HG03045 (cell line): ENCODE data around the gene CYB5D1.
"Not testable (repeated sequence)": the region's sequence is repeated elsewhere in the genome, so short reads cannot be mapped to it uniquely, and the experiment has no call there.

Experiments used
- ATAC-seq: cut with Tn5 transposase; IDR thresholded peaks from one replicate; pipeline ENCODE4 v1.9.1; 2021; ENCODE audit warnings: mild to moderate bottlenecking, moderate library complexity; ENCODE audit not compliant: unreplicated experiment

CYB5D1 gene, protein sequence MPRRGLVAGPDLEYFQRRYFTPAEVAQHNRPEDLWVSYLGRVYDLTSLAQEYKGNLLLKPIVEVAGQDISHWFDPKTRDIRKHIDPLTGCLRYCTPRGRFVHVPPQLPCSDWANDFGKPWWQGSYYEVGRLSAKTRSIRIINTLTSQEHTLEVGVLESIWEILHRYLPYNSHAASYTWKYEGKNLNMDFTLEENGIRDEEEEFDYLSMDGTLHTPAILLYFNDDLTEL

DNA sequence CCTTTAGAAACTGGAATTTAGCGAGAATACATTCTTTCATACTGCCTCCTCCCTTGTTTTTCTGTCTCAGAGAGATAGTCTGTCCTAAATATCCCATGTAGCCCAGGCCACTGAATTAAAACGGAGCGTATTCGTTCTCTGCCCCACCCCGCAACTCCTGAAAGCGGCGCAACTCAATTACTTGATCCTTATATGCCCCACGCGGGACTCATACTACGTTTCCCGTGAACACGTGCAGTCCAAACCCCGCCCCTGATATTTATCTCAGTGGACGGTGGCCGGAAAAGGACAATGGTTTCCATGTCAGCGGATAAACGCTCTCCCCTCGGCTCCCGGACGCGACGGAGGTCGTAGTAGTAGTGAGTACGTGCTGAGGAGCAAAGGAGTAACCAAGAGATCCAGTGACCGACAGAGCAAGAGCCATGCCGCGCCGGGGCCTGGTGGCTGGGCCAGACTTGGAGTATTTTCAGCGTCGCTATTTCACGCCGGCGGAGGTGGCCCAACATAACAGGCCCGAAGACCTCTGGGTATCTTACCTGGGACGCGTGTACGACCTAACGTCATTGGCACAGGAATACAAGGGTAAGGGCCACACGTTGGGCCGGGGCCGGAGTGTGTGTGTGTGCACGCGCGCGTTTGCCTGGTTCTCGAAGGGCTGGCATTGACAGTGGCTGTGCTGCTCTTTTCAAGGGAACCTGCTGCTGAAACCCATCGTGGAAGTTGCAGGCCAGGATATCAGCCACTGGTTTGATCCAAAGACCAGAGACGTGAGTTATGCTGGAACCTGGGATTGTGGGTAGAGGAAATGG lies at the start of gene CYB5D1:
Gene CYB5D1 (plus strand): TSS at position 291 of the 809 bp plus-strand sequence. CDS start 132 bp downstream, at position 423.
- ATAC-seq: peak; percentile 45

DNA sequence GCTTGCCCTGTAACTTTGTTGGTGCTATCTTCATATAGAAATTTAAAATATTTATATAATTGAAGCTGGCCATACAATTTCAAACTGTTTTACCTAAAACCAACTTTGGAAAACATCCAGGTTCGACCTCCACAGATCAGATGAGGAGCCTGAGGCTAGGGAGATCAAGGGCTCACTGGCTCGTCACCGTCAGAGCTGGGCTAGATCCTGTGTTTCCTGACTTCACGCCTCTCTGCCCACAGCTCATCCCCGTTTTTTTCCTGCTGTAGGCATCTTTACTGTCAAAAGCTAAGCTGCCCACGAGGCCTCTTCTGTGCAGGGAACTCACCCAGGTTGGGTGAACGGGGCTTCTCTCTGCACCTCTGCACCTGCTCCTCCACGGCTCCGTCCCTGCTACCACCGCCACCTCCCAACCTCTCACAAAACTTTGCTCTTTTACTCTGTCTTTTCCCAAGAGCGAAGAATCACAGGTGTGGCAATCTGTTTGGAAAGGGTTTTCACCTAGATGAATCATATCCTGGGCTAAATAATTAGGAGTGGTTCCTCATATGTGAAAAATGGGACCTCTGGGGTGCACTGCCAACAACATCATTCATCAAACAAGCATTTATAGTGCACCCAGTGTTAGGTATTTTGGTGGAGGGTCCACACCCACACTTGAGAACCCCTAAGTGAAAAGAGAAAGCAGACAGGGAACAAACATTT lies 48.6 kb upstream of the CYB5D1 start:
- ATAC-seq: no peak

DNA sequence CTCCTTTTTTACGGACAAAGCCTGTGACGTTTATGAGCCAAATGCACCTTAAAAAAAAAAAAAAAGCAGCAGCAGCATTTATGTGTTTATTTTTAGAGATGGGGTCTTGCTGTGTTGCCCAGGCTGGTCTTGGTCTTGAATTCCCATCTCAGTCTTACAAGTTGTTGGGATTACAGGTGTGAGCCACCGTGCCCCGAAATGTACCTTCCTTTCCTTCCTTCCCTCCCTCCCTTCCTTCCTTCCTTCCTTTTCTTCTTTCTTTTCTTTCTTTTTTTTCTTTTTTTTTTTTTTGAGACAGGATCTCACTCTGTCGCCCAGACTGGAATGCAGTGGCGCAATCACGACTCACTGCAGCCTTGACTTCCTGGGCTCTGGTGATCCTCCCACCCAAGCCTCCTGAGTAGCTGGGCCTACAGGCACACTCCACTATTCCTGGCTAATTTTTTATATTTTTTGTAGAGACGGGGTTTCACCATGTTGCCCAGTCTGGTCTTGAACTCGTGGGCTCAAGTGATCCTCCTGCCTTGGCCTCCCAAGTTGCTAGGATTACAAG lies 47.9 kb upstream of the CYB5D1 start:
- ATAC-seq: not testable (repeated sequence)

DNA sequence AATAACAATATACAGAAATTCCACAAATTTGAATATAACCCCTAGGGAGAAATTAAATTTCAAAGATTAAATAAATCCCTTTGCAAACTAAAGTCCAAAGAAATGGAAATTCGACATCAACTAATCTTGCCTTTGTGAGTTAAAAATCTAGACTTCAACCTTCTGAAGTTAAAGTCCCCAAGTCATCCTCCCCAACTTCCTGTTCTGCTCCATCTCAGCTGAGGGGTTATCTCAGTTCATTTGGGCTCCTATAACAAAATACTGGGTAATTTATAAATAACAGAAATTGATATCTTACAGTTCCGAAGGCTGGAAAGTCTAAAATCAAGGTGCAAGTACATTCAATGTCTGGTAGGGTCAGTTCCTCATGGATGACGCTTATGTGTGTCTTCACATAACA lies 46.6 kb upstream of the CYB5D1 start:
- ATAC-seq: no peak

DNA sequence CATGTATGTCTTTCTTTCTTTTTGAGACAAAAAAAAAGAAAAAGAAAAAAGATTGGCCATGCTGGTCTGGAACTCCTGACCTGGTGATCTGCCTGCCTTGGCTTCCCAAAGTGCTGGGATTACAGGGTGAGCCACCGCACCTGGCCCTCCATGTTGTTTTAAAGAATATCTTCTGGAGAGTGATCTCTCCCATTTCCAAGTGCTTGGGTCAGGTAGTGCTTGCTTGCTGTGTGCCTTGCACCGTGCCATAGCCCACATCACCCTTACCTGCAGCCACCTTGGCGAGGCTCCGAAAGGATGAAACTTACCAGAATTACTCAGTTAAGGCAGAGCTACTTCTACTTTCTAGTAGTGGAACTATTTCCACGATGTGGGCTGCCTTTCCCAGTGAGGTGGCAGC lies 42.8 kb upstream of the CYB5D1 start:
- no peak for ATAC-seq

DNA sequence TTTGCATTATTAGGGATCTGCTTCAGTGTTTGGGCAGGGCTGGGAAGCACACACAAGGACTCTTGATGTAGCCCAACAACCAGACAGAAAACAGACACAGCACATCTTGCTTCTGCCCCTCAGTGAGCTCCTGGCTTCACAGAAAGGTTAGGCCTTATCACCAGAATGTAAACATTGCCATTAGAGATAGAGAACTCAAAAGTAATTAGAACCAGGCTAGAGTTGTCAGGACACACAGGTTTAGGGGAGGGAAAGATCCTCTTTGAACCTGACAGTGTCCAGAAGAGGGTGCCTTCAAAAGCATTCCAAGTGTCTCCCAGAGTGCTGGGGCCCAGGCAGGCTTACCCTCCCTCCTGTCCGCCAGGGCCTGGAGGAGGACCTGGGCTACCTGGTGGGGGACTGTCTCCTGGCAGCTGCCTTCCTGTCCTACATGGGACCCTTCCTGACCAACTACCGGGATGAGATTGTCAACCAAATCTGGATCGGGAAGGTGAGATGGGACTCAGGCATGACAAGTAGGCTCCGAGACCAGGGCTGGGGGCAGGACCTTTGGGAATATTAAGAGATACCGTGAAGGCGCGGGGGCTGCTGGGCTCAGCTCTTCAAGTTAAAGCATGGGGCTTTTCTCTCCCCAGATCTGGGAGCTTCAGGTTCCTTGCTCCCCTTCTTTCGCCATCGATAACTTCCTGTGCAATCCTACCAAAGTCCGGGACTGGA lies 40.7 kb upstream of the CYB5D1 start:
- ATAC-seq: no peak

DNA sequence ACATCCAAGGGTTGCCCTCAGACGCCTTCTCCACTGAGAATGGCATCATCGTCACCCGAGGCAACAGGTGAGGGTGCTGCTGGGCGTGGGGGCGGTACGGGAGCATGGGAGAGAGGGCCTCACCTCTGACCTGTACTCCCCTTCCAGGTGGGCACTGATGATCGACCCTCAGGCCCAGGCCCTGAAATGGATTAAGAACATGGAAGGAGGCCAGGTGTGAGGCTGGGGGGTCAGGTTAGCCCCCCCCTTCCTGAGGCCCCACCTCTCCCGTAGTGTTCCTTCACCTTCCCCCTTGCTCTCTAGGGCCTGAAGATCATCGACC lies 40.2 kb upstream of the CYB5D1 start:
- no peak for ATAC-seq

DNA sequence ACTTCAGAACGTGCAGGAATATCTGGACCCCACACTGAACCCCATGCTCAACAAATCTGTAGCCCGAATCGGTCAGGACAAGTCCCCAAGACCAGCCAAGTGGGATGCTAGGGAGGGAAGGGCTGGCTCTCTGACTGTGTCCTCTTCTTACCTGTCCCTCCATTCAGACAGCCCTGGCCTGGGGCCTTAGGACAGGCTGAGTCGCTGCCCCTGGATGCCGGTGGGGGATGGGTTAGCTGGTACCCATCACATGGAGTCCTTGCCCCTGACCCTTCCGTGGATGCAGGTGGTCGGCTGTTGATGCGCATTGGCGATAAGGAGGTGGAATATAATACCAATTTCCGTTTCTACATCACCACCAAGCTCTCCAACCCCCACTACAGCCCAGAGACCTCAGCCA lies 39.8 kb upstream of the CYB5D1 start:
- no peak for ATAC-seq

DNA sequence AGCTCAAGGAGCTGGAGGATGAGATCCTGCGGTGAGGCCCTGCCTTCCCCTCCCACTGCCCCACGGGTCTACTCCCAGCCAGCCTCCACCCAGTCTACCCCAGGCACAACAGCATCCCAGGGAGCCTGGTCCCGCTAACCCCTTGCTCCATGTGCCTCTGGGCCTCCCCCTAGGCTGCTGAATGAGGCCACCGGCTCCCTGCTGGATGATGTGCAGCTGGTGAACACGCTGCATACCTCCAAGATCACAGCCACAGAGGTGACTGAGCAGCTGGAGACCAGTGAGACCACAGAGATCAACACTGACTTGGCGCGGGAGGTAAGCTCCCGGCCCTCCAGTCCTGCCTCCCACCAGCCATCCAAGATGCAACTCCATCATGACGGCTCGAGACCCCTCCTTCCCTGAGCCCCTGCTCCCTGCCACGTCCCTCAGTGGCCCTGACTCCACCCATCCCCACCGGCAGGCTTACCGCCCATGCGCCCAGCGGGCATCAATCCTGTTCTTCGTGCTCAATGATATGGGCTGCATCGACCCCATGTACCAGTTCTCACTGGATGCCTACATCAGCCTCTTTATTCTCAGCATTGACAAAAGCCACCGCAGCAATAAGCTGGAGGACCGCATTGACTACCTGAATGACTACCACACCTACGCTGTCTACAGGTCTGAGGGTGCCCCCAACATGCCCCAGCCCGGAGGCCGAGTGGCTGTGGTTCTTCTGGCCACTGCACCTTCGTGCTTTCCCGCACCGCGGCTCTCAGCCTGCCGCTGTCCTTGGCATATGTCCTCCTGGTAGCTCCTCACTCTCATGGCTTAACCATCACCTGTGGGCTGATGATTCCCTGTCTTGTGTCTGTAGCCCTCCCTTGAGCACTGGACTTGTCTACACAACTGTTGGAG lies 38.8 kb upstream of the CYB5D1 start:
- no peak for ATAC-seq

DNA sequence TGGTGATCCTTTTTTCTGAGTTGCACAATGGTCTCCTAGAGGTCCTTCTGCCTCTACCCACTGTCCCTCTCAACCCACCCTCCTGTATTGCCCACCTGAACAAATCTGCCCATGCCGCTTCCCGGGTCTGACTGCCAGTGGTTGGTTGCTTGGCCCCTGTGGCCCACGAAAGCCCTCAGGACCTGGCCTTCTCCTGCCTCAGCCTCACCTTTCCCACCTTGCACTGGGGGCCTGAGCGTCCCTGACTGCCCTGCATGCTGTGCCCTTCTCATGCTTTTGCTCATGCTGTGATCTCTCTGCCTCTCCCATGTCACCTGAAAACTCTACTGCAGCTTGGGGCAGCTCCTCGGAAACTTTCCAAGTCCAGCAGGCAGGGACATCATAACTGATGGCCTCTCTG lies 37.6 kb upstream of the CYB5D1 start:
- ATAC-seq: no peak

DNA sequence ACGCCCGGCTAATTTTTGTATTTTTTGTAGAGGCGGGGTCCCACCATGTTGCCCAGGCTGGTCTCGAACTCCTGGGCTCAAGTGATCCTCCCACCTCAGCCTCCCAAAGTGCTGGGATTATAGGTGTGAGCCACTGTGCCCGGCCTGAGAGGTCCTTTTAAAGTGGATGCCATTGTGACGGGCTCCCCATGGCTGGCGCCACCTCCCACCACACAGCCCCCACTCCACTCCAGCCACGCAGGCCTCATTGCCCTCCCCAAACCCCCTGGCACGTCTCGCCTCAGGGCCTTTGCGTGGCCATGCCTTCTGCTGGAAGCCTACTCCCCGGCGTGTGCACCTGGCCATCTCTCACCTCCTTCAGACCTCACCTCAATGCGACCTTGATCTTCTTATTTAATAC lies 35.7 kb upstream of the CYB5D1 start:
- no peak for ATAC-seq

DNA sequence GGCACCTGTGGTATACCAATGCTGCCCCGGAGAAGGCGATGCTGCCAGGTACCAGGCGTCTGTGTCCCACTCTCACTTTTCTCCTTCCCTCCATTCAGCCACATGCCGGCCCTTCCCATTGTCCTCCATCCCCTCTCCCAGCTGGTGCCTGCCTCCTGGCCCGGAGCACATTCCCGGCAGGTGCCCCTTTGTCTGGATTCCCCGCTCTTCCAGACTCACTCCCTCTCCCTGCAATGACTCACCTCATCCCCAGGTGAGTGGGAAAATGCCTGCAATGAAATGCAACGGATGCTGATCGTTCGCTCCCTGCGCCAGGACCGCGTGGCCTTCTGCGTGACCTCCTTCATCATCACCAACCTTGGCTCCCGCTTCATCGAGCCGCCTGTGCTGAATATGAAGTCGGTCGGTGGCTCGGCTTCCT lies 34.2 kb upstream of the CYB5D1 start:
- ATAC-seq: no peak

DNA sequence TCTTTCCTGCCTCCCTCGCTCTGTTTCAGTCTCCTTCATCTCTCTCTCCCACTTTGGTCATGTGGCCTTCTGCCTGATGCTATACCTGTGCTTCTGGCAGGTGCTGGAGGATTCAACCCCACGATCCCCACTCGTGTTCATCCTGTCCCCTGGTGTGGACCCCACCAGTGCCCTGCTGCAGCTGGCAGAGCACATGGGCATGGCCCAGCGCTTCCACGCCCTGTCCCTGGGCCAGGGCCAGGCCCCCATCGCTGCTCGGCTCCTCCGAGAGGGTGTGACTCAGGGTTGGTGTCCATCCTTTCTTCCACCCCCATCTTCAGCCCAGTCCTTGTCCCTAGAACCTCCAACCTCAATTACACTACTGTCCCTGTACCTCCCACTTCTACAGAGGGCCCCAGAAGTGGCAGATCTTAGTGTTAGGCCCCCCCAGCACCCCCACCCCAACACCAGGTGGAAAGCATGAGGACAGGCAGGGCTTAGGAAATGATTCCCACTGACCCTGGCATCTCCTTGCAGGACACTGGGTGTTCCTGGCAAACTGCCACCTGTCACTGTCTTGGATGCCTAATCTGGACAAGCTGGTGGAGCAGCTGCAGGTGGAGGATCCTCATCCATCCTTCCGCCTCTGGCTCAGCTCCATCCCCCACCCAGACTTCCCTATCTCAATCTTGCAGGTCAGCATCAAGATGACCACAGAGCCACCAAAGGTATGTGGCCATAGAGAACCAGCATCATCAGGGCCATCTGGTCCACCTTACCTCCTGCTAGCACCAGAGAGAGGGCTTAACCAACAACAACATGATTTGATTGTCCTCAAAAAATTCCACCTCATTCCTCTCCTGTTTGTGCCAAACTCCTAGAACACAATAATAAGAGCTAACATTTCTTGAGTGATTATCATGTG lies 33.5 kb upstream of the CYB5D1 start:
- no peak for ATAC-seq

DNA sequence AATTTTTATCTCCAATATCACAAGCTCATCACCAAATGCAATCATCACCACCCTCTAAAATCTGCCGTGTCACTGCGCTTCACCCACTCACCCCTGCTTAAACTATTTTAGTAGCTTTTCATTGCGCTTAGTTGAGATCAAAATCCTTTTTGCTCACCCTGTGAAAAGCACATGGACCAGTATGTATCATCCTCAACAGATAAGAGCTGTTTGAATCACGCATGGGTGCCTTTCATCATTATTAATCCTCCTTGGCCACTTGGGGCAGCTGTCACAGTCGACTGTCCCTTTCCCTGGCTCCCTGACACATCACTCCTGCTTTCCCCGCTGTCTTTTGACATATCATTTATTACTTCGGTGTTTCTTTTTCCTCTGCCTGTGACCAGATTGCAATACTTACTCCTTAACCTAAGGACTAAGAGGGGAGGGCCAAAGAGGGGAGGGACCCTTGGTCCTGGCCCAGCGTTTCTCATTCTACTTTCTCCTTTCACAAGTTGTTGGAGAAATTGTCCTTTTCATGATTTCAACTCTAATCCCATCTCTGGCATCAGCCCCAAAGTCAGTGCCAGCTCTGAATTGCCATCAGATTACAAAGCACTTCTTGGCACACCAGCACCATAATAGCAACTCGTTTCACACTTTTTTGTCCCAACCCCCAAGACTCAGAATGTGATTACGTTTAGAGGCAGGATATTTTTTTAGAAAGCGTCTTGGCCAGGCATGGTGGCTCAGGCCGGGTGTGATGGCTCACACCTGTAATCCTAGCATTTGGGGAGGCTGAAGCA lies 32.4 kb upstream of the CYB5D1 start:
- ATAC-seq: no peak

DNA sequence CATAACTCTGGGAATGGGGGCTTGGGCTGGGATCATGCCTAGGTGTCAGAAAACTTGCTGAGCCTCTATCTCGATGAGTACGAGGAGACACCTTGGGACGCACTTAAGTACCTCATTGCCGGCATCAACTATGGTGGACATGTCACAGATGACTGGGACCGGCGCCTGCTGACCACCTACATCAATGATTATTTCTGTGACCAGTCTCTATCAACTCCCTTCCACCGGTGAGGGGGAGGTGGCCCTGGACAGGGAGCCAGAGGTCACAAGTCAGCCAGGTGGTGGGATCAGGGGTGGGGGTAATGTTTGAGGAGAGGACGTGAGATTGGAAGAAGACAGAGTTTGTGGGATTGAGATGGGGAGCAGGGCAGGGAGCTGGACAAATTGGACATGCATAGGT lies 27.2 kb upstream of the CYB5D1 start:
- no peak for ATAC-seq

DNA sequence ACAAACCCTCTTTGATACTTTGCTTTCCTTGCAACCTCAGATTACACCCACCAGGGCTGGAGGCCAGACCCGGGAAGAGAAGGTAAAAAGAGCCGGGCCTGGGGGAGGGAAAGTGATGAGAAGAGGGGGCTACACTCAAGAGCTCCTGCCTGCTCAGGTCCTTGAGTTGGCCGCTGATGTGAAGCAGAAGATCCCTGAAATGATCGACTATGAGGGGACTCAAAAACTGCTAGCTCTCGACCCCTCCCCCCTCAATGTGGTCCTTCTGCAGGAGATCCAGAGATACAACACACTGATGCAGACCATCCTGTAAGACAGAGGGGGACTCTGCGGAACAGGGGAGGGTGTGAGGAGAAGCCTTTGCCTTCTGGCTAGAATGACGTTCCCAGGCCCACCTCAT lies 26.6 kb upstream of the CYB5D1 start:
- ATAC-seq: no peak

DNA sequence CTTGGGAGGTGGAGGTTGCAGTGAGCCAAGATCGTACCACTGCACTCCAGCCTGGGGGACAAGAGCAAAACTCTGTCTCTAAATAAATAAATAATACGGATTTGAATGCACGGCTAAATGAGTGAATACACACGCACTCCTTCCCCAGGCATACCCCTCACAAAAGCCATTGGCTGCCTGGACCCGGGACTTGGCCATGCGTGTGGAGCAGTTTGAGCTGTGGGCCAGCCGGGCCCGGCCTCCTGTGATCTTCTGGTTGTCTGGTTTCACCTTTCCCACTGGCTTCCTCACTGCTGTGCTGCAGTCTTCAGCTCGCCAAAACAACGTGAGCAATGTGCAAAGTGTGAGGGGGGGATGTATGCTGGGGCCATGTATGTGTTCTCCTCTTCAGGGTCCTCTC lies 25.4 kb upstream of the CYB5D1 start:
- no peak for ATAC-seq
